Gastroesophageal sphincter (tissue), 3 donors: ENCODE data around the gene OPCML.

ENCODE experiments used
- POLR2A ChIP-seq, 2 donors: fragments of 450-650 bp; IDR thresholded peaks; one replicate each; pipeline ENCODE4 v1.6.1; 2017; ENCODE audit warnings: antibody characterized with exemption in 2 of 2, mild to moderate bottlenecking in 2 of 2, moderate library complexity in 1 of 2
- POLR2AphosphoS5 ChIP-seq: sonication (generic); formaldehyde crosslinking; IDR thresholded peaks from one replicate; pipeline ENCODE4 v1.6.1; 2017; ENCODE audit warnings: antibody characterized with exemption
- TF ChIP-seq, protein P1 (sequence below), 4 experiments: fragments of 200-600 bp in 2 of 4; fragments of 450-650 bp in 2 of 4; sonication (generic) in 1 of 4; IDR thresholded peaks; one replicate each; pipeline ENCODE4 v1.5.1; 2017 to 2019; ENCODE audit warnings: antibody characterized with exemption in 4 of 4, mild to moderate bottlenecking in 2 of 4, moderate library complexity in 2 of 4

DNA sequence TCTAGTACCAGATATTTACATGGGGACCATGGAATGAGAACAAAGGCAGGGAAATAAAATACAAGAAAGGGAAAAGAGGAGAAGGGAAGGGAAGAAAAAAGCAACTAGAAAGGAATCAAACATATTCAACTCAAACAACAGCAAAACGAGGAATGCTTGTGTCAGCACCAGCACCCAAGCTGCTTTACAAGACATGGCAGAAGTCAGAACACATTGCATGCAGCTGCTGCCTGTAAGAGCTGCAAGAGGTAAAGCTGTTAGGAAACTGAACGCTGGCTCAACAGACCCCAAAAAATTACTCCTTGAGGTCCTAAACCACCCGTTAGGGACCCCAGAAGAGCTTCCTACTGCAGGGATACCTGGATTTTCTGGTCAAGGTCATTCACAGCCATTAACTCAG is 296.9 kb downstream of the OPCML start:
- TF ChIP-seq, protein P1, sequence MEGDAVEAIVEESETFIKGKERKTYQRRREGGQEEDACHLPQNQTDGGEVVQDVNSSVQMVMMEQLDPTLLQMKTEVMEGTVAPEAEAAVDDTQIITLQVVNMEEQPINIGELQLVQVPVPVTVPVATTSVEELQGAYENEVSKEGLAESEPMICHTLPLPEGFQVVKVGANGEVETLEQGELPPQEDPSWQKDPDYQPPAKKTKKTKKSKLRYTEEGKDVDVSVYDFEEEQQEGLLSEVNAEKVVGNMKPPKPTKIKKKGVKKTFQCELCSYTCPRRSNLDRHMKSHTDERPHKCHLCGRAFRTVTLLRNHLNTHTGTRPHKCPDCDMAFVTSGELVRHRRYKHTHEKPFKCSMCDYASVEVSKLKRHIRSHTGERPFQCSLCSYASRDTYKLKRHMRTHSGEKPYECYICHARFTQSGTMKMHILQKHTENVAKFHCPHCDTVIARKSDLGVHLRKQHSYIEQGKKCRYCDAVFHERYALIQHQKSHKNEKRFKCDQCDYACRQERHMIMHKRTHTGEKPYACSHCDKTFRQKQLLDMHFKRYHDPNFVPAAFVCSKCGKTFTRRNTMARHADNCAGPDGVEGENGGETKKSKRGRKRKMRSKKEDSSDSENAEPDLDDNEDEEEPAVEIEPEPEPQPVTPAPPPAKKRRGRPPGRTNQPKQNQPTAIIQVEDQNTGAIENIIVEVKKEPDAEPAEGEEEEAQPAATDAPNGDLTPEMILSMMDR (IDR thresholded peaks at IDR 0.05): no peak
- no peak for TF ChIP-seq POLR2A (IDR thresholded peaks at IDR 0.05)
- TF ChIP-seq POLR2AphosphoS5: no peak
